ENCODE measurements around the gene NPM1.

DNA sequence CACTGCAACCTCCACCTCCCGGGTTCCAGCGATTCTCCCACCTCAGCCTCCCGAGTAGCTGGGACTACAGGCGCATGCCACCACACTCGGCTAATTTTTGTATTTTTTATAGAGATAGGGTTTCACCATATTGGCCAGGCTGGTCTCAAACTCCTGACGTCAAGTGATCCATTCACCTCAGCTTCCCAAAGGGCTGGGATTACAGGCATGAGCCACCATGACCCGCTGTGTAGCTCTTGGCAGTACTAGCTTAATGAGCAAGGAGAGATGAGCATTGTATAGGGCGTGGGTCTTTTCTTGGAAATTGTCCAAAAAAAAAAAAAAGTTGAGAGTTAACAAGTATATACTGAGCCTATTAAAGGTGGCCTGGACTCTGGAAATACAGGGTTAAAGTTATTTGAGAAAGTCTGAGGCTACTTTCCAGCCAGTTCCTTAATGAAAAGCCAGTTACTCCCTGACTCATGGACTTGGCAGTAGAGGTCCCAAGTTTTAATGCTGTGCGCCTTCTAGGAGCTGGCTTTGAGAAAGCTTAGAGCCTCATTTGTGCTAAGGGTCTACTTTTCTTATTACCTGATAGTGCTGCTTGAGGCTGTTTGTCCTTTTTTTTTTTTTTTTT lies 27.6 kb downstream of the NPM1 start:
- TF ChIP-seq EP300 (IDR thresholded peaks at IDR 0.05; ENCODE audit: borderline replicate concordance) (no peak), TAF1 (IDR thresholded peaks at IDR 0.05; ENCODE audit: low read depth) (no peak), EGR1 (IDR thresholded peaks at IDR 0.05) (no peak), YY1 (IDR thresholded peaks at IDR 0.05; ENCODE audit: low read depth) (no peak), RAD21 (IDR thresholded peaks at IDR 0.05; ENCODE audit: low read depth) (no peak), NFIC (IDR thresholded peaks at IDR 0.05) (no peak), FOXM1 (IDR thresholded peaks at IDR 0.05; ENCODE audit: borderline replicate concordance, low read depth) (no peak), TEAD4 (IDR thresholded peaks at IDR 0.05) (no peak), CREB1 (IDR thresholded peaks at IDR 0.05; ENCODE audit: low read depth) (no peak), CEBPB (IDR thresholded peaks at IDR 0.05) (no peak), TCF12 (IDR thresholded peaks at IDR 0.05; ENCODE audit: low read depth) (no peak)
- TF ChIP-seq, protein P1, sequence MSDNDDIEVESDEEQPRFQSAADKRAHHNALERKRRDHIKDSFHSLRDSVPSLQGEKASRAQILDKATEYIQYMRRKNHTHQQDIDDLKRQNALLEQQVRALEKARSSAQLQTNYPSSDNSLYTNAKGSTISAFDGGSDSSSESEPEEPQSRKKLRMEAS (IDR thresholded peaks at IDR 0.05), result no peak
- TF ChIP-seq, protein P2, sequence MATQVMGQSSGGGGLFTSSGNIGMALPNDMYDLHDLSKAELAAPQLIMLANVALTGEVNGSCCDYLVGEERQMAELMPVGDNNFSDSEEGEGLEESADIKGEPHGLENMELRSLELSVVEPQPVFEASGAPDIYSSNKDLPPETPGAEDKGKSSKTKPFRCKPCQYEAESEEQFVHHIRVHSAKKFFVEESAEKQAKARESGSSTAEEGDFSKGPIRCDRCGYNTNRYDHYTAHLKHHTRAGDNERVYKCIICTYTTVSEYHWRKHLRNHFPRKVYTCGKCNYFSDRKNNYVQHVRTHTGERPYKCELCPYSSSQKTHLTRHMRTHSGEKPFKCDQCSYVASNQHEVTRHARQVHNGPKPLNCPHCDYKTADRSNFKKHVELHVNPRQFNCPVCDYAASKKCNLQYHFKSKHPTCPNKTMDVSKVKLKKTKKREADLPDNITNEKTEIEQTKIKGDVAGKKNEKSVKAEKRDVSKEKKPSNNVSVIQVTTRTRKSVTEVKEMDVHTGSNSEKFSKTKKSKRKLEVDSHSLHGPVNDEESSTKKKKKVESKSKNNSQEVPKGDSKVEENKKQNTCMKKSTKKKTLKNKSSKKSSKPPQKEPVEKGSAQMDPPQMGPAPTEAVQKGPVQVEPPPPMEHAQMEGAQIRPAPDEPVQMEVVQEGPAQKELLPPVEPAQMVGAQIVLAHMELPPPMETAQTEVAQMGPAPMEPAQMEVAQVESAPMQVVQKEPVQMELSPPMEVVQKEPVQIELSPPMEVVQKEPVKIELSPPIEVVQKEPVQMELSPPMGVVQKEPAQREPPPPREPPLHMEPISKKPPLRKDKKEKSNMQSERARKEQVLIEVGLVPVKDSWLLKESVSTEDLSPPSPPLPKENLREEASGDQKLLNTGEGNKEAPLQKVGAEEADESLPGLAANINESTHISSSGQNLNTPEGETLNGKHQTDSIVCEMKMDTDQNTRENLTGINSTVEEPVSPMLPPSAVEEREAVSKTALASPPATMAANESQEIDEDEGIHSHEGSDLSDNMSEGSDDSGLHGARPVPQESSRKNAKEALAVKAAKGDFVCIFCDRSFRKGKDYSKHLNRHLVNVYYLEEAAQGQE (IDR thresholded peaks at IDR 0.05; ENCODE audit: low read depth), result no peak
